Hepatocyte (in vitro differentiated cells): Measurements from ENCODE around the gene ENPP6. TPM values are rescaled to one million over a fixed set of nuclear protein-coding genes. Genes with fewer than 3 reads are reported as not detected.

Experiments
- DNase-seq: peaks from one replicate; pipeline ENCODE4 v3.0.0-alpha.2; 2016; ENCODE audit warnings: low spot score
- H2AFZ ChIP-seq: fragments of 200-600 bp; sonication (generic); 2 replicates; pipeline ENCODE4 v1.6.0; 2016; ENCODE audit warnings: antibody characterized with exemption, mild to moderate bottlenecking
- H3K27ac ChIP-seq: fragments of 200-600 bp; sonication (generic); 2 replicates; pipeline ENCODE4 v1.5.1; 2016; ENCODE audit warnings: mild to moderate bottlenecking
- H3K27me3 ChIP-seq: fragments of 200-600 bp; sonication (generic); 2 replicates; pipeline ENCODE4 v1.6.1; 2016
- H3K36me3 ChIP-seq: fragments of 200-600 bp; sonication (generic); replicated peaks from 2 replicates; pipeline ENCODE4 v1.5.1; 2016; ENCODE audit warnings: low read depth; ENCODE audit not compliant: insufficient read depth
- H3K4me1 ChIP-seq: fragments of 200-600 bp; sonication (generic); 2 replicates; pipeline ENCODE4 v1.5.1; 2016; ENCODE audit warnings: mild to moderate bottlenecking, moderate library complexity; ENCODE audit not compliant: insufficient read depth
- H3K4me2 ChIP-seq: fragments of 200-600 bp; sonication (generic); 2 replicates; pipeline ENCODE4 v1.6.0; 2016
- H3K4me3 ChIP-seq: fragments of 200-600 bp; sonication (generic); 2 replicates; pipeline ENCODE4 v1.5.1; 2016; ENCODE audit warnings: mild to moderate bottlenecking
- H3K79me2 ChIP-seq: fragments of 200-600 bp; sonication (generic); 2 replicates; pipeline ENCODE4 v1.6.0; 2017; ENCODE audit warnings: mild to moderate bottlenecking
- H3K9me2 ChIP-seq: fragments of 200-600 bp; sonication (generic); replicated peaks from 2 replicates; pipeline ENCODE4 v1.6.0; 2017; ENCODE audit warnings: mild to moderate bottlenecking; ENCODE audit not compliant: insufficient read depth
- H3K9me3 ChIP-seq: fragments of 200-600 bp; sonication (generic); 2 replicates; pipeline ENCODE4 v1.5.1; 2016; ENCODE audit warnings: low read depth, mild to moderate bottlenecking
- H4K20me1 ChIP-seq: fragments of 200-600 bp; sonication (generic); 2 replicates; pipeline ENCODE4 v1.6.0; 2016; ENCODE audit warnings: mild to moderate bottlenecking; ENCODE audit not compliant: insufficient read depth, poor library complexity, severe bottlenecking
- CTCF ChIP-seq: fragments of 200-600 bp; sonication (generic); IDR thresholded peaks from 2 replicates; pipeline ENCODE4 v1.5.1; 2016; ENCODE audit warnings: antibody characterized with exemption, mild to moderate bottlenecking; ENCODE audit not compliant: poor library complexity
- EZH2 ChIP-seq: fragments of 200-600 bp; sonication (generic); IDR thresholded peaks from 2 replicates; pipeline ENCODE4 v1.6.1; 2016; ENCODE audit warnings: antibody characterized with exemption, mild to moderate bottlenecking, borderline replicate concordance
- EZH2phosphoT487 ChIP-seq: fragments of 200-600 bp; sonication (generic); IDR thresholded peaks from one replicate; pipeline ENCODE4 v1.6.1; 2018; ENCODE audit warnings: antibody characterized with exemption, mild to moderate bottlenecking, low read depth, moderate library complexity; ENCODE audit not compliant: unreplicated experiment, severe bottlenecking
- WGBS: methylation state at CpG from one replicate; pipeline ENCODE4 v1.1.6; 2016; ENCODE audit warnings: low lambda C conversion rate; ENCODE audit errors: missing lambda C conversion rate; 5-methylcytosine and 5-hydroxymethylcytosine counted together
- polyA plus RNA-seq: library from polyadenylated mRNA; unstranded; fragments of >200 nt; fragmentation: Nextera tagmentation; extraction: Ambion mirVana; gene quantifications from 2 replicates; pipeline ENCODE4 v1.2.1, GENCODE V29; 2016
- total RNA-seq: library from RNA; depleted of rRNA; stranded (reverse); fragments of >200 nt; gene quantifications from 2 replicates; pipeline ENCODE4 v1.2.3, GENCODE V29; 2014

The ENPP6 gene
- total and polyA plus RNA-seq, 2 experiments from 2014 or later: 0.03 TPM; not detected in 1

DNA sequence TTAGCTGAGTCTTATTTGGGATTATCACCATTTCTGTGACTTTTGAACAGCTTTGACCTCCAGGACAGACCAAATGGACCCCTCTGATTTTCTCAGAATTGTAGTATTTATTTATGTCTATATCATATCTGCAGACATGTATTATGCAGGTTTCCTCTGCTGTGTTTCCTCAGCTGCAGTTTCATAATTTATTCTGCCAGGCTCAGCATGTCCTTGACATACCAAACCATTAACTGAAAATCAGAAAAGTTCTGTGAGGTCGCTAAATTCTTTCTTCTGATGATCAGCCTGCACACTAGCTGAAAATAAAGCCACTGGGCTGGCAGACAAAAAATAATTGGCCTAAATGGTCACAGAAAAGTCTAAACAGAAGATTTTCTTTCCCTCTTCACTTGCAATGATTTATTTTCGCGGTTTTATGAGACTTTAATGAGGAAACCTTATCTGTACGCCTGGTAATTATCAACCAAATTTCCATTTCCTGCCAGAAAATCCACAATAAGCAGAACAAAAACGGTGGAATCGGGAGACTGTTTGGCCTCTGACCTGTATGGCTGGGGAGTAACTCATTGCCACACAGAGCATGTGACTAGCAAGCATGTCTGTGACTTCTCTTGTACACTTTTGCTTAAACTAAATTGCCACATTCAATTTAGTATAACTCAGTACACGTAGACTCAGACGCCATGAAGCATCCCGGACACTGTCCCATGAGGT is 150.9 kb downstream of the ENPP6 start:
- Histone ChIP-seq H4K20me1 (no peaks in the 10 kb centered on the region), H3K9me3 (no peaks in the 10 kb centered on the region), H3K4me2 (peak overlapping the region; percentile 36), H3K79me2 (no peaks in the 10 kb centered on the region), H3K36me3 (no peaks in the 10 kb centered on the region), H3K27me3 (no peaks in the 10 kb centered on the region), H3K9me2 (no peaks in the 10 kb centered on the region), H3K27ac (peak overlapping the region; percentile 35), H2AFZ (no peak overlapping the region), H3K4me1 (peaks cover 25% of the 10 kb centered on the region), H3K4me3 (no peak overlapping the region)
- TF ChIP-seq CTCF: no peak
- TF ChIP-seq EZH2: no peak
- TF ChIP-seq EZH2phosphoT487: no peak
- 40% methylated on average over 9 of the region's 9 CpGs for WGBS
- DNase-seq: peak; percentile 24

GRCh38 chr4:184064877-184065276 is 152.8 kb downstream of the ENPP6 start:
- Histone ChIP-seq H4K20me1 (no peaks in the 10 kb centered on the region), H2AFZ (no peak overlapping the region), H3K9me3 (no peaks in the 10 kb centered on the region), H3K4me2 (peak overlapping the region; percentile 46), H3K4me3 (no peak overlapping the region), H3K27ac (no peak overlapping the region), H3K4me1 (peaks cover 25% of the 10 kb centered on the region), H3K36me3 (no peaks in the 10 kb centered on the region), H3K9me2 (no peaks in the 10 kb centered on the region), H3K27me3 (no peaks in the 10 kb centered on the region), H3K79me2 (no peaks in the 10 kb centered on the region)
- WGBS: 73% methylated on average over 5 of the region's 5 CpGs
- TF ChIP-seq CTCF (no peak), EZH2 (no peak), EZH2phosphoT487 (no peak)
- DNase-seq: peak; percentile 81

GRCh38 chr4:184062769-184063168 is 154.9 kb downstream of the ENPP6 start:
- H3K4me2 ChIP-seq: no peak overlapping the region
- WGBS: 94% methylated on average over 7 of the region's 7 CpGs
- TF ChIP-seq EZH2phosphoT487 (no peak), CTCF (no peak), EZH2 (no peak)
- H3K9me2 ChIP-seq: no peaks in the 10 kb centered on the region
- no peaks in the 10 kb centered on the region for H3K79me2 ChIP-seq
- no peaks in the 10 kb centered on the region for H4K20me1 ChIP-seq
- no peaks in the 10 kb centered on the region for H3K36me3 ChIP-seq
- H3K27ac ChIP-seq: no peak overlapping the region
- DNase-seq: no peak
- no peak overlapping the region for H3K4me3 ChIP-seq
- H3K9me3 ChIP-seq: no peaks in the 10 kb centered on the region
- H3K4me1 ChIP-seq: peaks cover 25% of the 10 kb centered on the region
- no peak overlapping the region for H2AFZ ChIP-seq
- no peaks in the 10 kb centered on the region for H3K27me3 ChIP-seq

DNA sequence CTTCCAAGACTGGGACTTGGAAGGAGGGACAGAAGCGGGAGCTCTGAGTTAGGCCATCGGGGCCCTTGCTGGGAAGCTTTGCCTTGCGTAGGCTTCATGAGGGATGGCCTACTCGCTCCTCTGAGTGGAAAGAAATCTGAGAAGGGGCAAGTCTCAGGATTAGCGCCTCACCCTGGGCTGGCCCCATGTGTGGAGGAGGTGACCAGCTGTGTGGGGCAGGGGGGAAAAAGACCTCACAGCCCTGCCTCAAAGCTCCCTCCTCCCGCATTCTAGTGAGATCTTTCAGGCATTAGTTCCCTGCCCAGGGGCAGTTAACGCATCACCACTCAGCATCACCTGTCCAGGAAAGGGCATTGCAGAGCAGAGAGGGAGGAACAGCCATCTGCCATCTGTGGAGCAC is 156.1 kb downstream of the ENPP6 start:
- no peaks in the 10 kb centered on the region for H3K9me3 ChIP-seq
- no peaks in the 10 kb centered on the region for H4K20me1 ChIP-seq
- H2AFZ ChIP-seq: no peak overlapping the region
- H3K4me1 ChIP-seq: peaks cover 17% of the 10 kb centered on the region
- no peak overlapping the region for H3K4me2 ChIP-seq
- WGBS: 82% methylated on average over 7 of the region's 7 CpGs
- no peak overlapping the region for H3K27ac ChIP-seq
- H3K9me2 ChIP-seq: no peaks in the 10 kb centered on the region
- TF ChIP-seq CTCF (no peak), EZH2 (no peak), EZH2phosphoT487 (no peak)
- no peak for DNase-seq
- no peak overlapping the region for H3K4me3 ChIP-seq
- no peaks in the 10 kb centered on the region for H3K27me3 ChIP-seq
- no peaks in the 10 kb centered on the region for H3K79me2 ChIP-seq
- H3K36me3 ChIP-seq: no peaks in the 10 kb centered on the region
